ENCODE data around the gene ZYG11A. TPM values are rescaled to one million over a fixed set of nuclear protein-coding genes. Genes with fewer than 3 reads are reported as not detected.

ZYG11A gene
- total and polyA plus RNA-seq, 2 of the 13 experiments (the other 11 are each of a cell fraction or from before 2014, with no cell fraction given): not detected

- peak; percentile 54 for TF ChIP-seq ZNF687 (CRISPR knock-in tag; IDR thresholded peaks at IDR 0.05)
- peak; percentile 65 for TF ChIP-seq RAD21 (CRISPR knock-in tag; IDR thresholded peaks at IDR 0.05)
- TF ChIP-seq STAG1 (CRISPR knock-in tag; IDR thresholded peaks at IDR 0.05): peak; percentile 65
- peak; percentile 33 for TF ChIP-seq SMC3 (IDR thresholded peaks at IDR 0.05; ENCODE audit: low read length)
- TF ChIP-seq HES4 (CRISPR knock-in tag; IDR thresholded peaks at IDR 0.05; ENCODE audit: borderline replicate concordance): no peak
- no peak for TF ChIP-seq ZUFSP (CRISPR knock-in tag; IDR thresholded peaks at IDR 0.05; ENCODE audit: borderline replicate concordance)
- no peak for TF ChIP-seq PAF1 (CRISPR knock-in tag; IDR thresholded peaks at IDR 0.05)
- TF ChIP-seq TARDBP (CRISPR knock-in tag; IDR thresholded peaks at IDR 0.05): no peak
- TF ChIP-seq ZNF180 (CRISPR knock-in tag; IDR thresholded peaks at IDR 0.05; ENCODE audit: borderline replicate concordance, low read depth): no peak
Observed at GRCh38 chr1:52904927-52905698, 62.6 kb downstream of the ZYG11A start (continued).

Measured in HepG2 (cell line).